Liver (tissue), 9 donors: ENCODE measurements around the gene PNKD. TPM values are rescaled to one million over a fixed set of nuclear protein-coding genes. Genes with fewer than 3 reads are reported as not detected.
"Not testable (repeated sequence)": the region's sequence is repeated elsewhere in the genome, so short reads cannot be mapped to it uniquely, and the experiment has no call there.

Experiments
- DNase-seq: peaks from one replicate; pipeline ENCODE4 v3.0.0-alpha.2; 2017; ENCODE audit warnings: low spot score
- H3K27ac ChIP-seq, 2 donors: one replicate each; pipeline ENCODE4 v1.7.0; 2013; ENCODE audit warnings: inconsistent platforms in 2 of 2, low read length in 2 of 2, control low read depth in 1 of 2, low read depth in 1 of 2, mild to moderate bottlenecking in 1 of 2
- H3K27me3 ChIP-seq, 4 donors: one replicate each; pipeline versions ENCODE4 v1.6.1 to v1.7.0; 2013; ENCODE audit warnings: low read length in 3 of 4, inconsistent platforms in 1 of 4, mild to moderate bottlenecking in 1 of 4, moderate library complexity in 1 of 4; ENCODE audit not compliant: control insufficient read depth in 4 of 4, insufficient read depth in 4 of 4
- H3K36me3 ChIP-seq, 4 donors: one replicate each; pipeline versions ENCODE4 v1.6.1 to v1.7.0; 2013; ENCODE audit warnings: low read length in 3 of 4, mild to moderate bottlenecking in 3 of 4, low read depth in 1 of 4, moderate library complexity in 1 of 4; ENCODE audit not compliant: control insufficient read depth in 4 of 4, insufficient read depth in 3 of 4
- H3K4me1 ChIP-seq, 4 donors: one replicate each; pipeline versions ENCODE4 v1.6.1 to v1.7.0; 2013; ENCODE audit warnings: low read length in 3 of 4, mild to moderate bottlenecking in 3 of 4, moderate library complexity in 1 of 4; ENCODE audit not compliant: control insufficient read depth in 4 of 4, insufficient read depth in 4 of 4
- H3K4me3 ChIP-seq, 3 donors: one replicate each; pipeline versions ENCODE4 v1.6.1 to v1.7.0; 2013; ENCODE audit warnings: low read length in 3 of 3, control low read depth in 1 of 3, low read depth in 1 of 3, mild to moderate bottlenecking in 1 of 3
- H3K9ac ChIP-seq, 2 donors: one replicate each; pipeline ENCODE4 v1.7.0; 2013; ENCODE audit warnings: low read length in 2 of 2, mild to moderate bottlenecking in 2 of 2, moderate library complexity in 2 of 2, control low read depth in 1 of 2, low read depth in 1 of 2
- H3K9me3 ChIP-seq, 4 donors: one replicate each; pipeline versions ENCODE4 v1.6.1 to v1.7.0; 2013; ENCODE audit warnings: low read length in 3 of 4; ENCODE audit not compliant: control insufficient read depth in 4 of 4
- EGR1 ChIP-seq, 2 donors: IDR thresholded peaks; 2 replicates each; pipeline ENCODE4 v1.6.1; 2016 to 2018; ENCODE audit warnings: antibody characterized with exemption in 2 of 2, low read depth in 2 of 2
- FOXA2 ChIP-seq: IDR thresholded peaks from 2 replicates; pipeline ENCODE4 v1.6.1; 2016; ENCODE audit warnings: antibody characterized with exemption
- HNF4A ChIP-seq, 2 donors: conservative IDR thresholded peaks; 2 replicates each; pipeline ENCODE4 v1.6.1; 2016; ENCODE audit warnings: antibody characterized with exemption in 2 of 2, mild to moderate bottlenecking in 2 of 2
- HNF4G ChIP-seq: IDR thresholded peaks from 2 replicates; pipeline ENCODE4 v1.6.1; 2016; ENCODE audit warnings: antibody characterized with exemption
- JUND ChIP-seq, 2 donors: IDR thresholded peaks; 2 replicates each; pipeline ENCODE4 v1.6.1; 2016; ENCODE audit warnings: antibody characterized with exemption in 2 of 2
- NR2F2 ChIP-seq: IDR thresholded peaks from 2 replicates; pipeline ENCODE4 v1.6.1; 2016; ENCODE audit warnings: antibody characterized with exemption
- TAF1 ChIP-seq: conservative IDR thresholded peaks from 2 replicates; pipeline ENCODE4 v1.6.1; 2016; ENCODE audit warnings: antibody characterized with exemption, mild to moderate bottlenecking
- YY1 ChIP-seq: IDR thresholded peaks from 2 replicates; pipeline ENCODE4 v1.6.1; 2016; ENCODE audit warnings: antibody characterized with exemption, mild to moderate bottlenecking
- WGBS: extraction: QIAGEN DNeasy Blood & Tissue Kit; methylation state at CpG from one replicate; pipeline ENCODE4 v1.1.7; 2013; 5-methylcytosine and 5-hydroxymethylcytosine counted together
- polyA plus RNA-seq, 2 donors: library from polyadenylated mRNA; stranded (reverse) in 1 of 2; unstranded in 1 of 2; fragments of 200-250 nt in 1 of 2; fragments of >200 nt in 1 of 2; fragmentation: Nextera tagmentation in 1 of 2; extraction: Ambion mirVana in 1 of 2; gene quantifications; one replicate each; pipeline versions ENCODE4 v1.2.1 to v1.2.3, GENCODE V29; 2013 to 2015
- total RNA-seq, 2 donors: library from RNA; depleted of rRNA; stranded (reverse); fragments of >200 nt; gene quantifications; one replicate each; pipeline ENCODE4 v1.2.3, GENCODE V29; 2014
- TF ChIP-seq, protein P1 (sequence below): IDR thresholded peaks from 2 replicates; pipeline ENCODE4 v1.6.1; 2016; ENCODE audit warnings: antibody characterized with exemption
- TF ChIP-seq, protein P2 (sequence below): IDR thresholded peaks from 2 replicates; pipeline ENCODE4 v1.6.1; 2016; ENCODE audit warnings: antibody characterized with exemption
- TF ChIP-seq, protein P3 (sequence below): IDR thresholded peaks from 2 replicates; pipeline ENCODE4 v1.6.1; 2016; ENCODE audit warnings: antibody characterized with exemption
- TF ChIP-seq, protein P4 (sequence below): IDR thresholded peaks from 2 replicates; pipeline ENCODE4 v1.6.1; 2016; ENCODE audit warnings: antibody characterized with exemption, mild to moderate bottlenecking
- donor health status: healthy.
- donor health status: healthy.
- donor health status: healthy.
- donor health status: healthy.
- donor health status: healthy.

PNKD gene
- total and polyA plus RNA-seq, 4 donors, result 28.5 to 161 (median 94.9) TPM

DNA sequence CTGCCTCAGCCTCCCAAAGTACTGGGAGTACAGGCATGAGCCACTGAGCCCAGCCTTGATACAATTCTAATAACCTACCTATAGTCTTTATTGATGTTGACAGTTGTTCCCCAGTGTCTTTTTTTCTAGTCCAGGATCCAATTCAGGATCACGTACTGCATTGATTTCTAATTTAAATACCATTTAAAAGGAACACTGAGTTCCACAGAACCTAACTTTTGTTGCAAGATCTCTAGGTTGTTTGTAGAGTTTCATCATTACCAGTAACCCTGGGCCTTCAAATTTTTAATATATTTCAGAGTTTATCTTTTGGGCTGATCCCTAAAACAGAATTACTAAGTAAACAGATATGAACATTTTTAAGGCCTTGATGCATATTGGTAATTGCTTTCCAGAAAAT, 43.0 kb downstream of the PNKD start (continued):
- TF ChIP-seq, protein P1, sequence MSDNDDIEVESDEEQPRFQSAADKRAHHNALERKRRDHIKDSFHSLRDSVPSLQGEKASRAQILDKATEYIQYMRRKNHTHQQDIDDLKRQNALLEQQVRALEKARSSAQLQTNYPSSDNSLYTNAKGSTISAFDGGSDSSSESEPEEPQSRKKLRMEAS, result no peak
- TF ChIP-seq FOXA2 (no peak), JUND (IDR thresholded peaks at IDR 0.05) (no peak), HNF4A (conservative IDR thresholded peaks at IDR 0.05) (peak; percentile 33 to 67), NR2F2 (no peak), EGR1 (IDR thresholded peaks at IDR 0.05; ENCODE audit: low read depth in 2 of 2) (no peak), TAF1 (no peak), HNF4G (no peak)
- TF ChIP-seq, protein P2, sequence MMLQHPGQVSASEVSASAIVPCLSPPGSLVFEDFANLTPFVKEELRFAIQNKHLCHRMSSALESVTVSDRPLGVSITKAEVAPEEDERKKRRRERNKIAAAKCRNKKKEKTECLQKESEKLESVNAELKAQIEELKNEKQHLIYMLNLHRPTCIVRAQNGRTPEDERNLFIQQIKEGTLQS, result peak; percentile 61
- TF ChIP-seq, protein P3, sequence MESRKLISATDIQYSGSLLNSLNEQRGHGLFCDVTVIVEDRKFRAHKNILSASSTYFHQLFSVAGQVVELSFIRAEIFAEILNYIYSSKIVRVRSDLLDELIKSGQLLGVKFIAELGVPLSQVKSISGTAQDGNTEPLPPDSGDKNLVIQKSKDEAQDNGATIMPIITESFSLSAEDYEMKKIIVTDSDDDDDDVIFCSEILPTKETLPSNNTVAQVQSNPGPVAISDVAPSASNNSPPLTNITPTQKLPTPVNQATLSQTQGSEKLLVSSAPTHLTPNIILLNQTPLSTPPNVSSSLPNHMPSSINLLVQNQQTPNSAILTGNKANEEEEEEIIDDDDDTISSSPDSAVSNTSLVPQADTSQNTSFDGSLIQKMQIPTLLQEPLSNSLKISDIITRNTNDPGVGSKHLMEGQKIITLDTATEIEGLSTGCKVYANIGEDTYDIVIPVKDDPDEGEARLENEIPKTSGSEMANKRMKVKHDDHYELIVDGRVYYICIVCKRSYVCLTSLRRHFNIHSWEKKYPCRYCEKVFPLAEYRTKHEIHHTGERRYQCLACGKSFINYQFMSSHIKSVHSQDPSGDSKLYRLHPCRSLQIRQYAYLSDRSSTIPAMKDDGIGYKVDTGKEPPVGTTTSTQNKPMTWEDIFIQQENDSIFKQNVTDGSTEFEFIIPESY, result no peak

DNA sequence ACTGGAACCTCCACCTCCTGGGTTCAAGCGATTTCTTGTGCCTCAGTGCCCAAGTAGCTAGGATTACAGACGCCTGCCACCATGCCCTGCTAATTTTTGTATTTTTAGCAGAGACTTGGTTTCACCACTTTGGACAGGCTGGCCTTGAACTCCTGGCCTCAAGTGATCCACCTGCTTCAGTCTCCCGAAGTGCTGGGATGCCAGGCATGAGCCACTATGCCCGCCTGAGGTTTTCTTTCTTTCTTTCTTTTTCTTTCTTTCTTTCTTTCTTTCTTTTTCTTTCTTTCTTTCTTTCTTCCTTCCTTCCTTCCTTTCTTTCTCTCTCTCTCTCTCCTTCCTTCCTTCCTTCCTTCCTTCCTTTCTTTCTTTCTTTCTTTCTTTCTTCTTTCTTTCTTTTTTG, 44.4 kb downstream of the PNKD start:
- 95% methylated on average over 4 of the region's 4 CpGs for WGBS
- DNase-seq, H3K9ac ChIP-seq, H3K4me3 ChIP-seq, H3K9me3 ChIP-seq, H3K36me3 ChIP-seq, H3K27me3 ChIP-seq, H3K27ac ChIP-seq: not testable (repeated sequence)
- H3K4me1 ChIP-seq, result peaks cover 6 to 19% (median 12%) of the 10 kb centered on the region in 4 donors

DNA sequence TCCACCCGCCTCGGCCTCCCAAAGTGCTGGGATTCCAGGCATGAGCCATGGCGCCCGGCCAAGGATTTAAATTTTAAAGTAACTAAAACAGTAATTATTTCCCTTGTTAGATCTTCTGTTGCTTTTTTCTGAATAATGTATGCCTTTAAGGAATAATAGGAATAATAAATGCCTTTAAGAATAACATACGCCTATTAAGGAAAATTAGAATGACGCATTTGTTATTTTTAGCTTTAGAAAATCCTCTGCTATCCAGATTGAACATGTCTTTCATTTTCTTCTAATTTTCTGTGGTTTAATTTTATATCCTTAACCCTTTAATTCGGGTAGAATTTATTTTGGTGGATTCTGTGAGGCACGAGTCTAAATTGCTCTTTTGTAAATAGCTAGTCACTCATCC, 45.1 kb downstream of the PNKD start:
- H3K27me3 ChIP-seq, result no peaks in the 10 kb centered on the region
- no peak overlapping the region for H3K27ac ChIP-seq
- no peaks in the 10 kb centered on the region for H3K36me3 ChIP-seq
- TF ChIP-seq HNF4A (conservative IDR thresholded peaks at IDR 0.05) (no peak), JUND (IDR thresholded peaks at IDR 0.05) (no peak), YY1 (no peak), NR2F2 (no peak)
- TF ChIP-seq, protein P4, sequence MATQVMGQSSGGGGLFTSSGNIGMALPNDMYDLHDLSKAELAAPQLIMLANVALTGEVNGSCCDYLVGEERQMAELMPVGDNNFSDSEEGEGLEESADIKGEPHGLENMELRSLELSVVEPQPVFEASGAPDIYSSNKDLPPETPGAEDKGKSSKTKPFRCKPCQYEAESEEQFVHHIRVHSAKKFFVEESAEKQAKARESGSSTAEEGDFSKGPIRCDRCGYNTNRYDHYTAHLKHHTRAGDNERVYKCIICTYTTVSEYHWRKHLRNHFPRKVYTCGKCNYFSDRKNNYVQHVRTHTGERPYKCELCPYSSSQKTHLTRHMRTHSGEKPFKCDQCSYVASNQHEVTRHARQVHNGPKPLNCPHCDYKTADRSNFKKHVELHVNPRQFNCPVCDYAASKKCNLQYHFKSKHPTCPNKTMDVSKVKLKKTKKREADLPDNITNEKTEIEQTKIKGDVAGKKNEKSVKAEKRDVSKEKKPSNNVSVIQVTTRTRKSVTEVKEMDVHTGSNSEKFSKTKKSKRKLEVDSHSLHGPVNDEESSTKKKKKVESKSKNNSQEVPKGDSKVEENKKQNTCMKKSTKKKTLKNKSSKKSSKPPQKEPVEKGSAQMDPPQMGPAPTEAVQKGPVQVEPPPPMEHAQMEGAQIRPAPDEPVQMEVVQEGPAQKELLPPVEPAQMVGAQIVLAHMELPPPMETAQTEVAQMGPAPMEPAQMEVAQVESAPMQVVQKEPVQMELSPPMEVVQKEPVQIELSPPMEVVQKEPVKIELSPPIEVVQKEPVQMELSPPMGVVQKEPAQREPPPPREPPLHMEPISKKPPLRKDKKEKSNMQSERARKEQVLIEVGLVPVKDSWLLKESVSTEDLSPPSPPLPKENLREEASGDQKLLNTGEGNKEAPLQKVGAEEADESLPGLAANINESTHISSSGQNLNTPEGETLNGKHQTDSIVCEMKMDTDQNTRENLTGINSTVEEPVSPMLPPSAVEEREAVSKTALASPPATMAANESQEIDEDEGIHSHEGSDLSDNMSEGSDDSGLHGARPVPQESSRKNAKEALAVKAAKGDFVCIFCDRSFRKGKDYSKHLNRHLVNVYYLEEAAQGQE, result no peak
- WGBS, result 92% methylated on average over 8 of the region's 8 CpGs
- H3K4me1 ChIP-seq, result peaks cover 6 to 19% (median 12%) of the 10 kb centered on the region in 4 donors
- no peak for DNase-seq
- no peak overlapping the region for H3K4me3 ChIP-seq
- no peak overlapping the region for H3K9ac ChIP-seq
- no peaks in the 10 kb centered on the region for H3K9me3 ChIP-seq
